Osteoblast (primary cell): Measurements from ENCODE around the gene FSTL4. TPM values are rescaled to one million over a fixed set of nuclear protein-coding genes. Genes with fewer than 3 reads are reported as not detected.

Source experiments
- DNase-seq: peaks from one replicate; pipeline ENCODE4 v3.0.0; 2011; ENCODE audit warnings: low spot score, mixed read lengths; ENCODE audit not compliant: insufficient read length; ENCODE audit errors: missing footprints
- H2AFZ ChIP-seq: 2 replicates; pipeline ENCODE4 v1.6.0; 2011; ENCODE audit warnings: mild to moderate bottlenecking, low read length
- H3K27ac ChIP-seq: 2 replicates; pipeline ENCODE4 v1.5.1; 2011; ENCODE audit warnings: mild to moderate bottlenecking, low read depth, low read length, moderate library complexity
- H3K27me3 ChIP-seq: 2 replicates; pipeline ENCODE4 v1.6.0; 2012; ENCODE audit warnings: mild to moderate bottlenecking, control low read depth, inconsistent platforms, low read length, moderate library complexity; ENCODE audit not compliant: insufficient read depth
- H3K36me3 ChIP-seq: 2 replicates; pipeline ENCODE4 v1.5.1; 2011; ENCODE audit warnings: mild to moderate bottlenecking, low read length, control low read depth, moderate library complexity; ENCODE audit not compliant: insufficient read depth
- H3K4me1 ChIP-seq: 2 replicates; pipeline ENCODE4 v1.5.1; 2011; ENCODE audit warnings: mild to moderate bottlenecking, low read length, control low read depth, moderate library complexity; ENCODE audit not compliant: insufficient read depth
- H3K4me2 ChIP-seq: 2 replicates; pipeline ENCODE4 v1.6.0; 2011; ENCODE audit warnings: mild to moderate bottlenecking, low read length; ENCODE audit not compliant: insufficient read depth
- H3K4me3 ChIP-seq: fragments of 200-600 bp; sonication (generic); 3 replicates; pipeline ENCODE4 v1.5.1; 2012; ENCODE audit warnings: mild to moderate bottlenecking, low read length, inconsistent platforms; ENCODE audit not compliant: insufficient read depth
- H3K79me2 ChIP-seq: 2 replicates; pipeline ENCODE4 v1.6.0; 2012; ENCODE audit warnings: mild to moderate bottlenecking, low read length, control low read depth, inconsistent platforms; ENCODE audit not compliant: insufficient read depth
- H3K9me3 ChIP-seq: 2 replicates; pipeline ENCODE4 v1.5.1; 2011; ENCODE audit warnings: low read depth, low read length, control low read depth
- H4K20me1 ChIP-seq: 2 replicates; pipeline ENCODE4 v1.6.0; 2012; ENCODE audit warnings: mild to moderate bottlenecking, low read length, control low read depth; ENCODE audit not compliant: insufficient read depth
- total RNA-seq: library from RNA; depleted of rRNA; stranded (reverse); fragments of >200 nt; gene quantifications from 2 replicates; pipeline ENCODE4 v1.2.3, GENCODE V29; 2012
- TF ChIP-seq, protein P1 (sequence below): IDR thresholded peaks from 2 replicates; pipeline ENCODE4 v1.5.1; 2011; ENCODE audit warnings: mild to moderate bottlenecking, low read depth, low read length, moderate library complexity; ENCODE audit errors: extremely low read depth

The FSTL4 gene
- total RNA-seq, 1 donor: not detected

GRCh38 chr5:133198511-133198910, 413.8 kb downstream of the FSTL4 start:
- H3K79me2 ChIP-seq: no peaks in the 10 kb centered on the region
- H3K4me2 ChIP-seq: no peak overlapping the region
- no peak overlapping the region for H2AFZ ChIP-seq
- no peaks in the 10 kb centered on the region for H4K20me1 ChIP-seq
- DNase-seq: no peak
- TF ChIP-seq, protein P1, sequence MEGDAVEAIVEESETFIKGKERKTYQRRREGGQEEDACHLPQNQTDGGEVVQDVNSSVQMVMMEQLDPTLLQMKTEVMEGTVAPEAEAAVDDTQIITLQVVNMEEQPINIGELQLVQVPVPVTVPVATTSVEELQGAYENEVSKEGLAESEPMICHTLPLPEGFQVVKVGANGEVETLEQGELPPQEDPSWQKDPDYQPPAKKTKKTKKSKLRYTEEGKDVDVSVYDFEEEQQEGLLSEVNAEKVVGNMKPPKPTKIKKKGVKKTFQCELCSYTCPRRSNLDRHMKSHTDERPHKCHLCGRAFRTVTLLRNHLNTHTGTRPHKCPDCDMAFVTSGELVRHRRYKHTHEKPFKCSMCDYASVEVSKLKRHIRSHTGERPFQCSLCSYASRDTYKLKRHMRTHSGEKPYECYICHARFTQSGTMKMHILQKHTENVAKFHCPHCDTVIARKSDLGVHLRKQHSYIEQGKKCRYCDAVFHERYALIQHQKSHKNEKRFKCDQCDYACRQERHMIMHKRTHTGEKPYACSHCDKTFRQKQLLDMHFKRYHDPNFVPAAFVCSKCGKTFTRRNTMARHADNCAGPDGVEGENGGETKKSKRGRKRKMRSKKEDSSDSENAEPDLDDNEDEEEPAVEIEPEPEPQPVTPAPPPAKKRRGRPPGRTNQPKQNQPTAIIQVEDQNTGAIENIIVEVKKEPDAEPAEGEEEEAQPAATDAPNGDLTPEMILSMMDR: no peak
- no peak overlapping the region for H3K4me3 ChIP-seq
- H3K27ac ChIP-seq: no peak overlapping the region
- no peaks in the 10 kb centered on the region for H3K9me3 ChIP-seq
- no peaks in the 10 kb centered on the region for H3K4me1 ChIP-seq
- peaks cover 9% of the 10 kb centered on the region for H3K27me3 ChIP-seq
- no peaks in the 10 kb centered on the region for H3K36me3 ChIP-seq

DNA sequence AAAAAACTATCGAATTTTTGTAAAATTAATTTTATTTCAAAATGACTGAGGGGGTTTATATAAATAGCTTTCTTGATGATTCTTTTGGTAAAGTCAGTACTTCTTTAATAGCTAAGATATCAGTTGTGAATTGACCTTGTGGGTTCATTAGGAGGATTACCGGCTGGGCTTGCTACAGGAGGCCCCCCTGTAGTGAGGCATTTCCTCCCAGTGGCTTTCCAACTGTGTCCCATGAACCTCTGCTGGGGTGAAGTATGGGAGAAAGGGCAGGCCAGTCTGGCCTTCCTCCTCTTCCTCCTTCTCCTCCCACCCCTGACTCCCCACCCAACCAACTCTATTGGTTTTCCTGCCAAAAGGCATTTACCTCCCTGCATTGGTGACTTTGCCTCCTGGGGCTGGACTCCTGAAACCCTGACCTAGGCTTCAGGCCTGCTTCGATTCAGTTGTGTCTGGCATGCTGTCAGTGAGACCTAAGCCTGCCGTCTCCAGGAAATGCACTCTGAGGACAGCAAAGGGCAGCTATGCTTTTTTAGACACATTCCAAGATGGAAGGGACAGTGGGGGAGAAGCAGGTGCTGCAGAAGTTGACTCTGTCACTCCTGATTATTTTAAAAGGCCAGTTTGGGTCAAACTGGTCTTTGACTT, 415.8 kb downstream of the FSTL4 start:
- Histone ChIP-seq H3K27ac (no peak overlapping the region), H3K27me3 (peaks cover 9% of the 10 kb centered on the region), H3K4me3 (no peak overlapping the region), H3K79me2 (no peaks in the 10 kb centered on the region), H3K4me1 (no peaks in the 10 kb centered on the region), H3K4me2 (no peak overlapping the region), H3K9me3 (no peaks in the 10 kb centered on the region), H2AFZ (no peak overlapping the region), H4K20me1 (no peaks in the 10 kb centered on the region), H3K36me3 (no peaks in the 10 kb centered on the region)
- TF ChIP-seq, protein P1: no peak
- DNase-seq: no peak

- TF ChIP-seq, protein P1: no peak
- peaks cover 3% of the 10 kb centered on the region for H3K27me3 ChIP-seq
Measured at GRCh38 chr5:133195250-133195649, 417.1 kb downstream of the FSTL4 start.

DNA sequence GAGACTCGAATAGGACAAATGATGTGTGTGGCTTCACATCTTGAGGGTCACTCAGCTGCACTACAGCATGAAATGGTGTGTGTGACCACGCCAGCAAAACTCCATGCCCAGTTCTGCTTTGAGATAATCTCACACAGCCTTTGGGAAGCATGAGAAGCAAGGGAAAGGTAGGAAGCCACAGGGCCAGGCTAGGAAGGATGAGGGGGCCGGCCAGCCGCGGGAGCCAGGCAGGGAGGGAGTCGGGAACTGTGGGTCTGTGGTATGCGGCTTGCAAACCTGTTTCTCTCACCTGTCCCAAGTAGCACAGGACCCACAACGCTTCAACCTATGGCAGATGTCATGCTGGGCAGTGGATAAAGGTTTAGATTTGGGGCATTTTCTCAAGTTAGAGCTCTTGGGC, 418.5 kb downstream of the FSTL4 start:
- Histone ChIP-seq H4K20me1 (no peaks in the 10 kb centered on the region), H3K4me3 (no peak overlapping the region), H3K36me3 (no peaks in the 10 kb centered on the region)

More at GRCh38 chr5:133195250-133195649, 417.1 kb downstream of the FSTL4 start:
- Histone ChIP-seq H3K4me2 (no peak overlapping the region), H3K79me2 (no peaks in the 10 kb centered on the region), H3K4me1 (no peaks in the 10 kb centered on the region), H3K4me3 (no peak overlapping the region), H4K20me1 (no peaks in the 10 kb centered on the region), H3K36me3 (no peaks in the 10 kb centered on the region), H3K9me3 (no peaks in the 10 kb centered on the region), H2AFZ (no peak overlapping the region), H3K27ac (no peak overlapping the region)
- no peak for DNase-seq

More for the DNA sequence above, 418.5 kb downstream of the FSTL4 start:
- no peak overlapping the region for H3K4me2 ChIP-seq
- DNase-seq: no peak
- no peak overlapping the region for H3K27ac ChIP-seq
- no peaks in the 10 kb centered on the region for H3K9me3 ChIP-seq
- peaks cover 3% of the 10 kb centered on the region for H3K27me3 ChIP-seq
- H3K4me1 ChIP-seq: no peaks in the 10 kb centered on the region
- TF ChIP-seq, protein P1: no peak
- H2AFZ ChIP-seq: no peak overlapping the region
- H3K79me2 ChIP-seq: no peaks in the 10 kb centered on the region
